Sigmoid colon (tissue), 3 donors: ENCODE data around the gene PMS1.

Experiments used
- POLR2A ChIP-seq, 2 donors: fragments of 450-650 bp; IDR thresholded peaks; one replicate each; pipeline ENCODE4 v1.6.1; 2016; ENCODE audit warnings: antibody characterized with exemption in 2 of 2, mild to moderate bottlenecking in 2 of 2, moderate library complexity in 2 of 2
- TF ChIP-seq, protein P1 (sequence below), 4 experiments: fragments of 450-650 bp in 3 of 4; fragments of 200-600 bp in 1 of 4; IDR thresholded peaks; one replicate each; pipeline ENCODE4 v1.5.1; 2016 to 2019; ENCODE audit warnings: antibody characterized with exemption in 4 of 4, mild to moderate bottlenecking in 3 of 4, moderate library complexity in 2 of 4

DNA sequence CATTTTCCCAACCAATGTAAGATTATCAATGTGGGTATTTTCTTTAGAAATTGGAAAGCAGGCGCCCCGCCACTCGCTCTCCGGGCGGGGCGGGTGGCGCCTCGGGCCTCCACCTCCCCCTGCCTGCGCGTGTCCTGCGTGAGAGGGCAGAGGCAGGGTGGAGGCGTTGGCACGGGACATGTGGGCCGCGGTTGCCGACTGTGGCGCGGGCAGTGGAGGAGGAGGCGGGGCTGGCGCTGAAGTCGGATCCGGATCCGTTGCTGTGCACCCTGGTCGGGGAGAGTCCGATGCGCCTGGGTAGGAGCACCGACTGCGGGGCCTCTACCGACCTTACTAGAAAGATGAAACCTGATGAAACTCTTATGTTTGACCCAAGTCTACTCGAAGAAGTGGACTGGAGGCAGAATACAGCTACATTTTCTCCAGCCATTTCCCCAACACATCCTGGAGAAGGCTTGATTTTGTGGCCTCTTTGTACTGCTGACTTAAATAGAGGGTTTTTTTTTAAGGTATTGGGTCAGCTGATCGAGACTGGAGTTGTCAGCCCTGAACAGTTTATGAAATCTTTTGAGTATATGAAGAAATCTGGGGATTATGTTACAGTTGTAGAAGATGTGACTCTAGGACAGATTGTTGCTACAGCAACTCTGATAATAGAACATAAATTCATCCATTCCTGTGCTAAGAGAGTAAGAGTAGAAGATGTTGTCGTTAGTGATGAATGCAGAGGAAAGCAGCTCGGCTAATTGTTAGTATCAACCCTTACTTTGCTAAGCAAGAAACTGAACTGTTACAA, 37.9 kb downstream of the PMS1 start:
- TF ChIP-seq POLR2A (IDR thresholded peaks at IDR 0.05): no peak
- TF ChIP-seq, protein P1, sequence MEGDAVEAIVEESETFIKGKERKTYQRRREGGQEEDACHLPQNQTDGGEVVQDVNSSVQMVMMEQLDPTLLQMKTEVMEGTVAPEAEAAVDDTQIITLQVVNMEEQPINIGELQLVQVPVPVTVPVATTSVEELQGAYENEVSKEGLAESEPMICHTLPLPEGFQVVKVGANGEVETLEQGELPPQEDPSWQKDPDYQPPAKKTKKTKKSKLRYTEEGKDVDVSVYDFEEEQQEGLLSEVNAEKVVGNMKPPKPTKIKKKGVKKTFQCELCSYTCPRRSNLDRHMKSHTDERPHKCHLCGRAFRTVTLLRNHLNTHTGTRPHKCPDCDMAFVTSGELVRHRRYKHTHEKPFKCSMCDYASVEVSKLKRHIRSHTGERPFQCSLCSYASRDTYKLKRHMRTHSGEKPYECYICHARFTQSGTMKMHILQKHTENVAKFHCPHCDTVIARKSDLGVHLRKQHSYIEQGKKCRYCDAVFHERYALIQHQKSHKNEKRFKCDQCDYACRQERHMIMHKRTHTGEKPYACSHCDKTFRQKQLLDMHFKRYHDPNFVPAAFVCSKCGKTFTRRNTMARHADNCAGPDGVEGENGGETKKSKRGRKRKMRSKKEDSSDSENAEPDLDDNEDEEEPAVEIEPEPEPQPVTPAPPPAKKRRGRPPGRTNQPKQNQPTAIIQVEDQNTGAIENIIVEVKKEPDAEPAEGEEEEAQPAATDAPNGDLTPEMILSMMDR (IDR thresholded peaks at IDR 0.05): no peak
